ENCODE results near the gene CDK19. TPM values are rescaled to one million over a fixed set of nuclear protein-coding genes. Genes with fewer than 3 reads are reported as not detected.

Gene CDK19
- total and polyA plus RNA-seq, 2 of the 13 experiments (the other 11 are each of a cell fraction or from before 2014, with no cell fraction given) = 13.4 to 27.0 TPM

GRCh38 chr6:110581679-110582078 lies 233.6 kb downstream of the CDK19 start:
- Histone ChIP-seq H3K36me3 (replicated peaks in 1 of 2; ENCODE audit: control insufficient read depth in 1 of 2, insufficient read depth in 2 of 2, low read length in 2 of 2) (no peaks in the 10 kb centered on the region), H3K9ac (ENCODE audit: insufficient read depth, low read depth, low read length) (no peak overlapping the region), H4K20me1 (ENCODE audit: insufficient read depth, low read length) (no peaks in the 10 kb centered on the region), H3K27me3 (ENCODE audit: control insufficient read depth in 1 of 2, insufficient read depth in 2 of 2, low read length in 2 of 2) (no peaks in the 10 kb centered on the region), H3K4me2 (ENCODE audit: low read depth, low read length) (no peak overlapping the region), H3K27ac (ENCODE audit: extremely low read length, insufficient read depth, low read length) (no peak overlapping the region), H3K9me3 (ENCODE audit: low read length) (no peaks in the 10 kb centered on the region), H3K4me1 (ENCODE audit: insufficient read depth, low read length) (peaks cover 19% of the 10 kb centered on the region; the same call in 1 of the 2 replicates), H3K4me3 (replicated peaks in 1 of 3; ENCODE audit: insufficient read depth in 1 of 3, low read depth in 2 of 3, low read length in 3 of 3) (no peak overlapping the region), H2AFZ (ENCODE audit: low read length) (no peak overlapping the region), H3K79me2 (ENCODE audit: insufficient read depth, low read length) (no peaks in the 10 kb centered on the region)
- ChIA-PET CTCF (ENCODE audit: low intra/inter-chr PET ratio, low total read pairs) (no interaction called here), POLR2A (no interaction called here)
- ATAC-seq (no peak), DNase-seq (ENCODE audit: low spot score) (no peak), FAIRE-seq (no peak)
- BruUV-seq (replicated peaks) = no TSS peak
- in situ Hi-C loops (cut with HindIII; ENCODE audit: extremely low pct_ligation_motif_present, low pct_unique_long_range_greater_than_20kb) = no loop called here
- intact Hi-C loops (cut with micrococcal nuclease; ENCODE audit: unreplicated experiment) = no loop called here
- TF ChIP-seq CC2D1A (CRISPR knock-in tag; IDR thresholded peaks at IDR 0.05) = no peak
- no peak for TF ChIP-seq RORA (CRISPR knock-in tag; IDR thresholded peaks at IDR 0.05)
- no peak for TF ChIP-seq CEBPB (IDR thresholded peaks at IDR 0.05; ENCODE audit: borderline replicate concordance, low read depth, low read length)
- no peak for TF ChIP-seq MYPOP (CRISPR knock-in tag; IDR thresholded peaks at IDR 0.05)
- TF ChIP-seq ZBTB2 (CRISPR knock-in tag; IDR thresholded peaks at IDR 0.05; ENCODE audit: low read depth) = no peak
- no peak for TF ChIP-seq ZNF280B (CRISPR knock-in tag; IDR thresholded peaks at IDR 0.05; ENCODE audit: borderline replicate concordance)
- TF ChIP-seq RFXAP (CRISPR knock-in tag; IDR thresholded peaks at IDR 0.05; ENCODE audit: borderline replicate concordance) = no peak
- no peak for TF ChIP-seq TP53 (CRISPR knock-in tag; conservative IDR thresholded peaks at IDR 0.05)
- no peak for TF ChIP-seq ZNF407 (CRISPR knock-in tag; IDR thresholded peaks at IDR 0.05; ENCODE audit: not compliant biosample characterization)
- no peak for TF ChIP-seq ZNF724P (CRISPR knock-in tag; IDR thresholded peaks at IDR 0.05; ENCODE audit: borderline replicate concordance)

Data from HepG2 (cell line).